Lower leg skin (tissue), 3 donors: Measurements from ENCODE around the gene NODAL.

ENCODE experiments used
- CTCF ChIP-seq, 3 donors: fragments of 450-650 bp; IDR thresholded peaks; one replicate each; pipeline ENCODE4 v1.5.1; 2016; ENCODE audit warnings: antibody characterized with exemption in 3 of 3, mild to moderate bottlenecking in 3 of 3, moderate library complexity in 2 of 3
- POLR2A ChIP-seq, 2 donors: fragments of 450-650 bp; IDR thresholded peaks; one replicate each; pipeline ENCODE4 v1.6.1; 2016 to 2017; ENCODE audit warnings: antibody characterized with exemption in 2 of 2, mild to moderate bottlenecking in 1 of 2, moderate library complexity in 1 of 2

GRCh38 chr10:70477661-70478162 lies 36.2 kb upstream of the NODAL start:
- TF ChIP-seq CTCF (IDR thresholded peaks at IDR 0.05) (no peak), POLR2A (IDR thresholded peaks at IDR 0.05) (no peak)
